Measurements from ENCODE around the gene NANOS3.

NANOS3 gene

GRCh38 chr19:13872695-13873389 is 4.1 kb upstream of the NANOS3 start:
- no peak overlapping the region for H3K27ac ChIP-seq
- no peak for TF ChIP-seq CTCF (conservative IDR thresholded peaks at IDR 0.05)

GRCh38 chr19:13873834-13874515 is 3.0 kb upstream of the NANOS3 start:
- no peak for TF ChIP-seq CTCF (conservative IDR thresholded peaks at IDR 0.05)
- no peak overlapping the region for H3K27ac ChIP-seq

- TF ChIP-seq CTCF (conservative IDR thresholded peaks at IDR 0.05), result no peak
- H3K27ac ChIP-seq, result no peak overlapping the region
These were observed 1.1 kb upstream of the NANOS3 start for GRCh38 chr19:13875824-13876223.

- H3K27ac ChIP-seq, result no peak overlapping the region
- no peak for TF ChIP-seq CTCF (conservative IDR thresholded peaks at IDR 0.05)
These were observed 369 bp downstream of the NANOS3 start for GRCh38 chr19:13877303-13877702.

- peak; percentile 98 for TF ChIP-seq CTCF (conservative IDR thresholded peaks at IDR 0.05)
- H3K27ac ChIP-seq, result peak overlapping the region; percentile 23; the same call in 1 of the 2 replicates
These were observed 3.4 kb downstream of the NANOS3 start for GRCh38 chr19:13880059-13881043.

GRCh38 chr19:13881251-13881691 is 4.3 kb downstream of the NANOS3 start:
- no peak overlapping the region for H3K27ac ChIP-seq
- no peak for TF ChIP-seq CTCF (conservative IDR thresholded peaks at IDR 0.05)

Measured in VCaP (cell line).